ENCODE measurements around the gene MTG1.

DNA sequence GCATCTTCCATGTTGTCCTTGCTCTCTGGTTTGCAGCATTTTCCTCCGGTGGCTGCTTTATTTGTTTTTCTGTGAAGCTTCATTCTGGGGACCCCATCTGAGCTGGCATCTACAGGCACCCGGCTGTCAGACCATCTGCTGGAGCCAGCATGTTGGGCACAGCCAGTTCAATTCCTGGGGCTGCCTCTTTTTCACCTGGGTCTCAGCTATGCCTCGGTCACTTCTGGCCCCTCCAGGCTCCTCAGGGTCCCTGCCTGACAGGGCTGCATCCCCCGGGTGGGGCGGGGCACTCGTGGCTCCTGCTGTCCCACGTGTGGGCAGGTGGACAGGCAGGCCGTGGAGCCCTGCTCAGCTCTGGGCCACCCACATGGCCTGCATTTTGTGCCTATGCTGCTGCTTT is 67.9 kb downstream of the MTG1 start:
- TF ChIP-seq CTCF (IDR thresholded peaks at IDR 0.05) (no peak), POLR2A (IDR thresholded peaks at IDR 0.05) (no peak)
